Thyroid gland (tissue), 4 donors: ENCODE data around the gene ARGLU1.

Experiments used
- CTCF ChIP-seq, 6 experiments: fragments of 200-600 bp in 3 of 6; fragments of 450-650 bp in 3 of 6; sonication (generic) in 3 of 6; IDR thresholded peaks; one replicate each; pipeline ENCODE4 v1.5.1; 2016 to 2019; ENCODE audit warnings: antibody characterized with exemption in 6 of 6, mild to moderate bottlenecking in 2 of 6, inconsistent platforms in 1 of 6, moderate library complexity in 1 of 6
- POLR2A ChIP-seq, 2 donors: fragments of 450-650 bp; IDR thresholded peaks; one replicate each; pipeline ENCODE4 v1.6.1; 2017; ENCODE audit warnings: antibody characterized with exemption in 2 of 2, mild to moderate bottlenecking in 2 of 2, moderate library complexity in 1 of 2

- no peak for TF ChIP-seq CTCF (IDR thresholded peaks at IDR 0.05)
- no peak for TF ChIP-seq POLR2A (IDR thresholded peaks at IDR 0.05)
These were observed 27.7 kb upstream of the ARGLU1 start for GRCh38 chr13:106595625-106596024.
